AG04449 (cell line): Measurements from ENCODE around the gene LGALS1.

Source experiments
- CTCF ChIA-PET: fragments of 350-600 bp; formaldehyde crosslinking; extraction: SDS; loops from one replicate; lab custom pipeline; 2021; ENCODE audit warnings: antibody characterized with exemption; lab: Yijun Ruan, JAX
- POLR2A ChIA-PET: fragments of 400-600, 350-600 bp; formaldehyde crosslinking; extraction: SDS; loops from one replicate; lab custom pipeline; 2020; ENCODE audit warnings: antibody characterized with exemption, inconsistent platforms; lab: Yijun Ruan, JAX
- DNase-seq: peaks from one replicate; pipeline ENCODE4 v3.0.0-alpha.2; 2010; ENCODE audit warnings: low read depth, low spot score
- H3K4me3 ChIP-seq: 2 replicates; pipeline ENCODE4 v1.5.1; 2011; ENCODE audit warnings: low read depth, mild to moderate bottlenecking, control low read depth, low read length
- TF ChIP-seq, protein P1 (sequence below): IDR thresholded peaks from one replicate; pipeline ENCODE4 v1.5.1; 2011; ENCODE audit warnings: mild to moderate bottlenecking, moderate library complexity, low read length, control low read depth, inconsistent platforms; ENCODE audit not compliant: insufficient read depth; ENCODE audit errors: missing control alignments

Gene LGALS1

GRCh38 chr22:37632174-37633088 lies 43.0 kb upstream of the LGALS1 start:
- H3K4me3 ChIP-seq = no peak overlapping the region
- TF ChIP-seq, protein P1, sequence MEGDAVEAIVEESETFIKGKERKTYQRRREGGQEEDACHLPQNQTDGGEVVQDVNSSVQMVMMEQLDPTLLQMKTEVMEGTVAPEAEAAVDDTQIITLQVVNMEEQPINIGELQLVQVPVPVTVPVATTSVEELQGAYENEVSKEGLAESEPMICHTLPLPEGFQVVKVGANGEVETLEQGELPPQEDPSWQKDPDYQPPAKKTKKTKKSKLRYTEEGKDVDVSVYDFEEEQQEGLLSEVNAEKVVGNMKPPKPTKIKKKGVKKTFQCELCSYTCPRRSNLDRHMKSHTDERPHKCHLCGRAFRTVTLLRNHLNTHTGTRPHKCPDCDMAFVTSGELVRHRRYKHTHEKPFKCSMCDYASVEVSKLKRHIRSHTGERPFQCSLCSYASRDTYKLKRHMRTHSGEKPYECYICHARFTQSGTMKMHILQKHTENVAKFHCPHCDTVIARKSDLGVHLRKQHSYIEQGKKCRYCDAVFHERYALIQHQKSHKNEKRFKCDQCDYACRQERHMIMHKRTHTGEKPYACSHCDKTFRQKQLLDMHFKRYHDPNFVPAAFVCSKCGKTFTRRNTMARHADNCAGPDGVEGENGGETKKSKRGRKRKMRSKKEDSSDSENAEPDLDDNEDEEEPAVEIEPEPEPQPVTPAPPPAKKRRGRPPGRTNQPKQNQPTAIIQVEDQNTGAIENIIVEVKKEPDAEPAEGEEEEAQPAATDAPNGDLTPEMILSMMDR = no peak
- ChIA-PET POLR2A (interaction anchor here (0.6 to 4.7 kb wide), 6 partner anchors 11 to 49 kb away, joined by 3 to 28 read pairs (median 6); partner anchors contain the start of genes GGA1, LGALS1 and PDXP), CTCF (interaction anchor here (0.9 to 29.4 kb wide), 14 partner anchors 7 to 185 kb away, joined by 3 to 454 read pairs (median 5); partner anchors contain the start of genes LGALS1, NOL12, PDXP and SH3BP1)
- no peak for DNase-seq

GRCh38 chr22:37633089-37633624 lies 42.3 kb upstream of the LGALS1 start:
- ChIA-PET POLR2A (interaction anchor here (1.2 to 4.7 kb wide), 6 partner anchors 10 to 48 kb away, joined by 4 to 28 read pairs (median 6); partner anchors contain the start of genes GGA1, LGALS1 and PDXP), CTCF (interaction anchor here (0.8 to 29.4 kb wide), 14 partner anchors 6 to 174 kb away, joined by 3 to 454 read pairs (median 5); partner anchors contain the start of genes LGALS1, NOL12, PDXP and SH3BP1)
- H3K4me3 ChIP-seq = no peak overlapping the region
- no peak for DNase-seq
- TF ChIP-seq, protein P1 = no peak

GRCh38 chr22:37633625-37634416 lies 41.6 kb upstream of the LGALS1 start:
- POLR2A ChIA-PET = interaction anchor here (1.2 to 4.7 kb wide), 6 partner anchors 9 to 48 kb away, joined by 4 to 28 read pairs (median 6); partner anchors contain the start of genes GGA1, LGALS1 and PDXP

DNA sequence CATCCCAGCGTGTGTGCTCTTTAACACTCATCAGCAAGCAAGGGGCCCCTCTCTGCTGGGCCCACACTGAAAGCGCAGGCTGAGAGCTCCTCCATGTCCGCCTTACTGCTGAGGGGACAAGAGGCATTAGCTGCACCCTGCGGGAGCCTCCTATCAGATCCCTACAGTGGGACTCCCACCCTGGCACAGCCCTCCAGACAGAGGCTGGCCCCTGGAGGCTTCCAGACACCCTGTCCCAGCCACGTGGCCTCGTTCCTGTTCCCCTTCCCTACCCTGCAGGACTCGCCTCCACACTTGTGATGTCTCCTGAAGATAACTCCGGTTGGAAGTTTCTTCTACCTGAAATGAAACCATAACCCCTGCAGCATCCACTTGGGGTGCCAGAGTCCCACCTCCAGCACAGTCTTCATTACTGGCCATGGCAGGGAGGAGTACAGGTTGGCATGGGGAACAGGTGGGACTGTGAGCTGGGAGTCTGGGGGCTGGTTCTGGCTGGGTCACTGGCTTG lies 41.0 kb upstream of the LGALS1 start:
- DNase-seq = no peak
- no peak overlapping the region for H3K4me3 ChIP-seq
- CTCF ChIA-PET = interaction anchor here (0.8 to 29.4 kb wide), 13 partner anchors 4 to 172 kb away, joined by 3 to 454 read pairs (median 6); partner anchors contain the start of genes LGALS1, NOL12, PDXP and SH3BP1
- POLR2A ChIA-PET = interaction anchor here (0.7 to 4.7 kb wide), 6 partner anchors 9 to 51 kb away, joined by 3 to 28 read pairs (median 6); partner anchors contain the start of genes GGA1, LGALS1 and NOL12
- TF ChIP-seq, protein P1 = peak; percentile 32

More at GRCh38 chr22:37633625-37634416, 41.6 kb upstream of the LGALS1 start:
- peak; percentile 42 for DNase-seq
- TF ChIP-seq, protein P1 = peak; percentile 39
- CTCF ChIA-PET = interaction anchor here (0.8 to 29.4 kb wide), 18 partner anchors 5 to 173 kb away, joined by 3 to 454 read pairs (median 4); partner anchors contain the start of genes LGALS1, NOL12, PDXP and SH3BP1
- no peak overlapping the region; the same call in 1 of the 2 replicates for H3K4me3 ChIP-seq

GRCh38 chr22:37635157-37635556 lies 40.3 kb upstream of the LGALS1 start:
- DNase-seq = no peak
- H3K4me3 ChIP-seq = no peak overlapping the region
- CTCF ChIA-PET = interaction anchor here (0.6 to 29.4 kb wide), 10 partner anchors 4 to 156 kb away, joined by 3 to 454 read pairs (median 9); partner anchors contain the start of genes LGALS1, NOL12, PDXP and SH3BP1

More at GRCh38 chr22:37635157-37635556, 40.3 kb upstream of the LGALS1 start:
- POLR2A ChIA-PET = no interaction called here
- TF ChIP-seq, protein P1 = no peak
